GM15510 (cell line): ENCODE measurements around the gene SPRY2.

Experiments
- POLR2A ChIP-seq: IDR thresholded peaks from 3 replicates; pipeline ENCODE4 v1.6.1; 2011; ENCODE audit warnings: borderline replicate concordance; ENCODE audit not compliant: insufficient read length; ENCODE audit errors: extremely low read depth

Gene SPRY2

GRCh38 chr13:80307401-80307987 is 33.4 kb downstream of the SPRY2 start:
- TF ChIP-seq POLR2A = no peak

DNA sequence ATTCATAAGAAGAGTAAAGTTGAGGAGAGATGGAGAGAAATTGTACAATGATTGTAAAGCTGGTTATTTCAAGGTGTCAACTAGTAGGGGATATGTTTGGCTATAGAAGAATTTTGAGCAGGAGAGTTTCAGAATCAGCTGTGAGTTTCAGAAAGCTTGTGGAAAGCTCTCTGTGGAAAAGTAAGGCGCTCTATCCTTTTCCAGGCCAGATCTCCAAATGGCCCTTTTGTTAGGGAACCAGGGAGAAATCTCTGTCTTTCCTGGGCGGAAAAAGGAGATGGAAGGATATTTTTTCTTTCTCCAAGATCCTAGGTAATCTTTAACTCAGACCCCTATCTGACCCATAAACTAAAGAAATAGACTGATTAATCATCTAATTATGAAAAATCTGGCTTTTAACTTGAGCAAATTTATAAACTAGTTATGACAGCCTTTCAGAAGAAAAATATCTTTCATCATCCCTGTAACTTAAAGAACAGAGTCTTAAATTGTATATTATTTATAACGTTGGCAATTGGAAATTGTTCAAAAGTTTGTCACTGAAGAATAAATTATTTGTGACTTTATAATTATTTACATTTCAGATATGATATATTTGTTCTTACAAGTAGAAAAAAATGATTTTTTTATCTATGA is 34.5 kb downstream of the SPRY2 start:
- no peak for TF ChIP-seq POLR2A

- TF ChIP-seq POLR2A = no peak
These were observed 35.2 kb downstream of the SPRY2 start for GRCh38 chr13:80305737-80306136.

GRCh38 chr13:80303225-80303811 is 37.6 kb downstream of the SPRY2 start:
- TF ChIP-seq POLR2A = no peak

- TF ChIP-seq POLR2A = no peak
These were observed 41.9 kb downstream of the SPRY2 start for GRCh38 chr13:80299046-80299445.

GRCh38 chr13:80297503-80297902 is 43.4 kb downstream of the SPRY2 start:
- TF ChIP-seq POLR2A = no peak

GRCh38 chr13:80297094-80297493 is 43.8 kb downstream of the SPRY2 start:
- no peak for TF ChIP-seq POLR2A

DNA sequence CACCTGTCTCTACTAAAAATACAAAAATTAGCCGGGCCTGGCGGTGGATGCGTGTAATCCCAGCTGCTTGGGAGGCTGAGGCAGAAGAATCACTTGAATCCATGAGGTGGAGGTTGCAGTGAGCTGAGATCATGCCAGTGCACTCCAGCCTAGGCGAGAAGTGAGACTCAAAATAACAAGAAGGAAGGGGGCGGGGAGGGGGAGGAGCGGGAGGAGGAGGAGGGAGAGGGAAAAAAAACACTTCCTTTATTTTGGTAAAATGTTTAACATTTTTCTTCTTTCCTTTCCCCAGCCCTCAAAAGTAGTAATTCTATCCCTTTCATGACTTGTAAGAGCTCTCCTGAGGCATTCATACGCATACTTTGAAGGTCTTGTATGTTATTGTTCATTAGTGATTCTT is 44.3 kb downstream of the SPRY2 start:
- no peak for TF ChIP-seq POLR2A

DNA sequence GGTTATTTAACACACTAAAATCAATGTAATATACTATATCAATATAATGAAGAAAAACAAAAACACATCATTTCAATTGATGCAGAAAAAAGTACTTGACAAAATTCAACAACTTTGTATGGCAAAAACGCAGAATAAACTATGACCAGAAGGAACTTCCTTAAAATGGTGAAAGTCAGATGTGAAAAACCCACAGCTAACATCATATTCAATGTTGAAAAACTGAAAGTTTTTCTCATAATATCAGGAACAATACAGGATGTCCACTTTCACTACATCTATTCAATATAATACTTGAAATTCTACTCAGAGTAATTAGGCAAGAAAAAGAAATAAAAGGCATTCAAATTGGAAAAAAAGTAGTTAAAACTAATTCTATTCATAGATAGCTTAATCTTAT is 50.3 kb downstream of the SPRY2 start:
- no peak for TF ChIP-seq POLR2A
